WTC11 (cell line): Measurements from ENCODE around the gene RYR2. TPM values are rescaled to one million over a fixed set of nuclear protein-coding genes. Genes with fewer than 3 reads are reported as not detected.
A peak's percentile ranks its signal among the peaks of the same experiment; 100 is the strongest.

Experiments used
- ATAC-seq: fragments of 200-7000 bp; cut with Tn5 transposase; 2 replicates; pipeline ENCODE4 v1.10.0; 2021; ENCODE audit warnings: mild to moderate bottlenecking, moderate library complexity
- CTCF ChIA-PET: fragments of 300-600 bp; sonication (Branson Sonifier 250); formaldehyde crosslinking; loops from one replicate; lab custom pipeline; 2021; ENCODE audit warnings: antibody characterized with exemption; lab: Charles Lee
- POLR2A ChIA-PET: fragments of 350-600 bp; sonication (Branson Sonifier 250); formaldehyde crosslinking; loops from one replicate; lab custom pipeline; 2021; ENCODE audit warnings: antibody characterized with exemption; lab: Charles Lee
- DNase-seq: peaks from one replicate; pipeline ENCODE4 v3.0.0; 2021; ENCODE audit warnings: low spot score
- H3K27ac Mint-ChIP-seq: 2 replicates; pipeline ENCODE4 v1.8.0; 2021; ENCODE audit warnings: mixed read lengths
- H3K27me3 Mint-ChIP-seq: 2 replicates; pipeline ENCODE4 v1.8.0; 2021; ENCODE audit warnings: low read depth, mild to moderate bottlenecking, moderate library complexity, mixed read lengths
- H3K36me3 Mint-ChIP-seq: 2 replicates; pipeline ENCODE4 v1.8.0; 2021; ENCODE audit warnings: mixed read lengths
- H3K4me1 Mint-ChIP-seq: 2 replicates; pipeline ENCODE4 v1.8.0; 2022; ENCODE audit warnings: mixed read lengths
- H3K4me3 Mint-ChIP-seq: 2 replicates; pipeline ENCODE4 v1.8.0; 2021; ENCODE audit warnings: mild to moderate bottlenecking, moderate library complexity, mixed read lengths
- H3K9me3 Mint-ChIP-seq: 2 replicates; pipeline ENCODE4 v1.8.0; 2021; ENCODE audit warnings: mixed read lengths
- CREM ChIP-seq: sonication (generic); formaldehyde crosslinking; IDR thresholded peaks from 2 replicates; pipeline ENCODE4 v1.8.1; 2022; ENCODE audit warnings: mild to moderate bottlenecking, missing genetic modification reagents, moderate library complexity
- ELF4 ChIP-seq: sonication (generic); formaldehyde crosslinking; IDR thresholded peaks from 2 replicates; pipeline ENCODE4 v1.8.1; 2022; ENCODE audit warnings: low read depth, mild to moderate bottlenecking, moderate library complexity, missing genetic modification reagents
- ESRRA ChIP-seq: sonication (generic); formaldehyde crosslinking; IDR thresholded peaks from 2 replicates; pipeline ENCODE4 v1.8.1; 2022; ENCODE audit warnings: mild to moderate bottlenecking, missing genetic modification reagents, borderline replicate concordance
- FOXP1 ChIP-seq: sonication (generic); formaldehyde crosslinking; IDR thresholded peaks from 2 replicates; pipeline ENCODE4 v1.8.0; 2022; ENCODE audit warnings: missing genetic modification reagents, mild to moderate bottlenecking, moderate library complexity, borderline replicate concordance
- MYBL2 ChIP-seq: sonication (generic); formaldehyde crosslinking; IDR thresholded peaks from 2 replicates; pipeline ENCODE4 v1.8.1; 2023; ENCODE audit warnings: mild to moderate bottlenecking, moderate library complexity, missing genetic modification reagents
- NFATC4 ChIP-seq: fragments of 250-450 bp; sonication (Bioruptor Pico); IDR thresholded peaks from 2 replicates; pipeline ENCODE4 v1.9.0; 2021; ENCODE audit warnings: mild to moderate bottlenecking
- NR2C2 ChIP-seq: sonication (generic); formaldehyde crosslinking; IDR thresholded peaks from 2 replicates; pipeline ENCODE4 v1.8.0; 2022; ENCODE audit warnings: mild to moderate bottlenecking, missing genetic modification reagents
- PRRX2 ChIP-seq: fragments of 250-450 bp; sonication (Bioruptor Pico); IDR thresholded peaks from 2 replicates; pipeline ENCODE4 v1.8.0; 2021; ENCODE audit warnings: mild to moderate bottlenecking
- SMAD3 ChIP-seq: sonication (generic); formaldehyde crosslinking; IDR thresholded peaks from 2 replicates; pipeline ENCODE4 v1.8.0; 2022; ENCODE audit warnings: missing genetic modification reagents, mild to moderate bottlenecking, borderline replicate concordance
- ZNF121 ChIP-seq: sonication (generic); formaldehyde crosslinking; IDR thresholded peaks from 2 replicates; pipeline ENCODE4 v1.8.0; 2023; ENCODE audit warnings: missing genetic modification reagents
- ZNF138 ChIP-seq: sonication (generic); formaldehyde crosslinking; conservative IDR thresholded peaks from 2 replicates; pipeline ENCODE4 v1.8.1; 2022; ENCODE audit warnings: mild to moderate bottlenecking, moderate library complexity, missing genetic modification reagents
- ZNF232 ChIP-seq: sonication (generic); formaldehyde crosslinking; IDR thresholded peaks from 2 replicates; pipeline ENCODE4 v1.8.0; 2022; ENCODE audit warnings: mild to moderate bottlenecking, missing genetic modification reagents
- ZNF423 ChIP-seq: fragments of 250-450 bp; sonication (Bioruptor Pico); IDR thresholded peaks from 2 replicates; pipeline ENCODE4 v2.1.2; 2022; ENCODE audit warnings: mild to moderate bottlenecking, moderate library complexity
- total RNA-seq: library from RNA; stranded (reverse); gene quantifications from 3 replicates; pipeline ENCODE4 v1.2.3, GENCODE V29; 2021
- TF ChIP-seq, protein P1 (sequence below): sonication (generic); formaldehyde crosslinking; IDR thresholded peaks from 2 replicates; pipeline ENCODE4 v1.8.1; 2022; ENCODE audit warnings: missing genetic modification reagents, borderline replicate concordance
- TF ChIP-seq, protein P2 (sequence below): fragments of 250-450 bp; sonication (Bioruptor Pico); IDR thresholded peaks from 2 replicates; pipeline ENCODE4 v1.9.0; 2021; ENCODE audit warnings: moderate library complexity, mild to moderate bottlenecking, inconsistent platforms, borderline replicate concordance
- TF ChIP-seq, protein P3 (sequence below): sonication (generic); formaldehyde crosslinking; IDR thresholded peaks from 2 replicates; pipeline ENCODE4 v1.8.1; 2022; ENCODE audit warnings: low read depth, missing genetic modification reagents, borderline replicate concordance
- TF ChIP-seq, protein P4 (sequence below): fragments of 250-450 bp; sonication (Bioruptor Pico); IDR thresholded peaks from 2 replicates; pipeline ENCODE4 v1.9.0; 2021; ENCODE audit warnings: mild to moderate bottlenecking
- TF ChIP-seq, protein P5 (sequence below): sonication (generic); formaldehyde crosslinking; IDR thresholded peaks from 2 replicates; pipeline ENCODE4 v1.8.1; 2022; ENCODE audit warnings: low read depth, mild to moderate bottlenecking, moderate library complexity, missing genetic modification reagents, borderline replicate concordance
- TF ChIP-seq, protein P6 (sequence below): sonication (generic); formaldehyde crosslinking; IDR thresholded peaks from 2 replicates; pipeline ENCODE4 v1.8.1; 2023; ENCODE audit warnings: mild to moderate bottlenecking, moderate library complexity, missing genetic modification reagents
- TF ChIP-seq, protein P7 (sequence below): fragments of 250-450 bp; sonication (Bioruptor Pico); IDR thresholded peaks from 2 replicates; pipeline ENCODE4 v1.8.0; 2021; ENCODE audit warnings: mild to moderate bottlenecking

Gene RYR2
- total RNA-seq, 1 experiment from 2014 or later: 7.9 TPM

DNA sequence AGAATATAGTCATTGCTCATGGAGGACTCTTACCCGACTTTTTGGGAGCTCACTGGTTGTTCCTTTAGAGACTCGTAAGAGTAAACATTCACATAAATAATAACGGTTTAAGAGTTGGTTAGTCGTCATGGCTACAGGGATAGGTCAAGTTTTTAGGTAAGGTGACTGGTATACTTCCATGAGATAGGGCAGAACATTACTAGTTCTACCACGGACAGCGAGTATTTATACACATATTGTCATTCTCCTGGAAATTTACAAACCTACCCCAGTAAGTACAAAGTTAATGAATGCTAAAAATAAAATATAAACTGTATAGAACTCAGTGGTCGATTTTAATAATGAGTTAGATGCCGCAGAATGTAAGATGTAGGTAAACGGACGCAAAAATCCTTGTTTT, 1.2 kb upstream of the RYR2 start:
- POLR2A ChIA-PET: no interaction called here
- TF ChIP-seq, protein P1, sequence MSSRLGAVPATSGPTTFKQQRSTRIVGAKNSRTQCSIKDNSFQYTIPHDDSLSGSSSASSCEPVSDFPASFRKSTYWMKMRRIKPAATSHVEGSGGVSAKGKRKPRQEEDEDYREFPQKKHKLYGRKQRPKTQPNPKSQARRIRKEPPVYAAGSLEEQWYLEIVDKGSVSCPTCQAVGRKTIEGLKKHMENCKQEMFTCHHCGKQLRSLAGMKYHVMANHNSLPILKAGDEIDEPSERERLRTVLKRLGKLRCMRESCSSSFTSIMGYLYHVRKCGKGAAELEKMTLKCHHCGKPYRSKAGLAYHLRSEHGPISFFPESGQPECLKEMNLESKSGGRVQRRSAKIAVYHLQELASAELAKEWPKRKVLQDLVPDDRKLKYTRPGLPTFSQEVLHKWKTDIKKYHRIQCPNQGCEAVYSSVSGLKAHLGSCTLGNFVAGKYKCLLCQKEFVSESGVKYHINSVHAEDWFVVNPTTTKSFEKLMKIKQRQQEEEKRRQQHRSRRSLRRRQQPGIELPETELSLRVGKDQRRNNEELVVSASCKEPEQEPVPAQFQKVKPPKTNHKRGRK (CRISPR knock-in tag): no peak
- H3K4me1 Mint-ChIP-seq: peaks cover 19% of the 10 kb centered on the region
- no peak overlapping the region for H3K4me3 Mint-ChIP-seq
- no peaks in the 10 kb centered on the region for H3K9me3 Mint-ChIP-seq
- ATAC-seq (no peak), DNase-seq (no peak)
- peaks cover 36% of the 10 kb centered on the region for H3K27me3 Mint-ChIP-seq
- H3K36me3 Mint-ChIP-seq: no peaks in the 10 kb centered on the region
- CTCF ChIA-PET: no interaction called here
- no peak overlapping the region for H3K27ac Mint-ChIP-seq

DNA sequence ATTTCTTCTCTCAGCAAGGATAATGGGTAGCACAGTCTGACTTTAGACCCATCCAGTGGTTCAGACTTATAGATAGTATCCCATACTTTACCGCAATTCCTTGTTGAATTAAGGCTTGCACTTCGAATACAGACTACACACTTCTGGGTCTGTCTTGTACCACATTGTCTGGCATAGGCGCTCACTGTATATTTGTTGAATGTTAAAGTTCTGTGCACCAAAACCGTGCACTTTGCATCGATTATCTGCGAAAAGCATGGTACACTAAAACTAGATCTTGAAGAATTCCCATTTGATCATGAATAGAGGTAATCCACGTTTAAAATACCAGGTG, 556 bp upstream of the RYR2 start:
- H3K9me3 Mint-ChIP-seq: no peaks in the 10 kb centered on the region
- H3K27ac Mint-ChIP-seq: no peak overlapping the region
- H3K36me3 Mint-ChIP-seq: no peaks in the 10 kb centered on the region
- H3K4me3 Mint-ChIP-seq: peak overlapping the region; percentile 79
- ChIA-PET POLR2A (no interaction called here), CTCF (interaction anchor here (0.6 to 1.9 kb wide), 20 partner anchors 9 to 521 kb away, joined by 3 to 16 read pairs (median 5); partner anchors contain the start of gene HEATR1)
- H3K27me3 Mint-ChIP-seq: peaks cover 36% of the 10 kb centered on the region
- TF ChIP-seq, protein P2, sequence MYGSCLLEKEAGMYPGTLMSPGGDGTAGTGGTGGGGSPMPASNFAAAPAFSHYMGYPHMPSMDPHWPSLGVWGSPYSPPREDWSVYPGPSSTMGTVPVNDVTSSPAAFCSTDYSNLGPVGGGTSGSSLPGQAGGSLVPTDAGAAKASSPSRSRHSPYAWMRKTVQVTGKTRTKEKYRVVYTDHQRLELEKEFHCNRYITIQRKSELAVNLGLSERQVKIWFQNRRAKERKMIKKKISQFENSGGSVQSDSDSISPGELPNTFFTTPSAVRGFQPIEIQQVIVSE (CRISPR knock-in tag): no peak
- TF ChIP-seq MYBL2: no peak
- TF ChIP-seq ZNF138 (CRISPR knock-in tag): no peak
- no peak for TF ChIP-seq ELF4 (CRISPR knock-in tag)
- no peak for TF ChIP-seq ZNF232
- TF ChIP-seq, protein P3, sequence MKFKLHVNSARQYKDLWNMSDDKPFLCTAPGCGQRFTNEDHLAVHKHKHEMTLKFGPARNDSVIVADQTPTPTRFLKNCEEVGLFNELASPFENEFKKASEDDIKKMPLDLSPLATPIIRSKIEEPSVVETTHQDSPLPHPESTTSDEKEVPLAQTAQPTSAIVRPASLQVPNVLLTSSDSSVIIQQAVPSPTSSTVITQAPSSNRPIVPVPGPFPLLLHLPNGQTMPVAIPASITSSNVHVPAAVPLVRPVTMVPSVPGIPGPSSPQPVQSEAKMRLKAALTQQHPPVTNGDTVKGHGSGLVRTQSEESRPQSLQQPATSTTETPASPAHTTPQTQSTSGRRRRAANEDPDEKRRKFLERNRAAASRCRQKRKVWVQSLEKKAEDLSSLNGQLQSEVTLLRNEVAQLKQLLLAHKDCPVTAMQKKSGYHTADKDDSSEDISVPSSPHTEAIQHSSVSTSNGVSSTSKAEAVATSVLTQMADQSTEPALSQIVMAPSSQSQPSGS: no peak
- no peak for TF ChIP-seq FOXP1 (CRISPR knock-in tag)
- no peak for TF ChIP-seq ESRRA (CRISPR knock-in tag)
- TF ChIP-seq, protein P4, sequence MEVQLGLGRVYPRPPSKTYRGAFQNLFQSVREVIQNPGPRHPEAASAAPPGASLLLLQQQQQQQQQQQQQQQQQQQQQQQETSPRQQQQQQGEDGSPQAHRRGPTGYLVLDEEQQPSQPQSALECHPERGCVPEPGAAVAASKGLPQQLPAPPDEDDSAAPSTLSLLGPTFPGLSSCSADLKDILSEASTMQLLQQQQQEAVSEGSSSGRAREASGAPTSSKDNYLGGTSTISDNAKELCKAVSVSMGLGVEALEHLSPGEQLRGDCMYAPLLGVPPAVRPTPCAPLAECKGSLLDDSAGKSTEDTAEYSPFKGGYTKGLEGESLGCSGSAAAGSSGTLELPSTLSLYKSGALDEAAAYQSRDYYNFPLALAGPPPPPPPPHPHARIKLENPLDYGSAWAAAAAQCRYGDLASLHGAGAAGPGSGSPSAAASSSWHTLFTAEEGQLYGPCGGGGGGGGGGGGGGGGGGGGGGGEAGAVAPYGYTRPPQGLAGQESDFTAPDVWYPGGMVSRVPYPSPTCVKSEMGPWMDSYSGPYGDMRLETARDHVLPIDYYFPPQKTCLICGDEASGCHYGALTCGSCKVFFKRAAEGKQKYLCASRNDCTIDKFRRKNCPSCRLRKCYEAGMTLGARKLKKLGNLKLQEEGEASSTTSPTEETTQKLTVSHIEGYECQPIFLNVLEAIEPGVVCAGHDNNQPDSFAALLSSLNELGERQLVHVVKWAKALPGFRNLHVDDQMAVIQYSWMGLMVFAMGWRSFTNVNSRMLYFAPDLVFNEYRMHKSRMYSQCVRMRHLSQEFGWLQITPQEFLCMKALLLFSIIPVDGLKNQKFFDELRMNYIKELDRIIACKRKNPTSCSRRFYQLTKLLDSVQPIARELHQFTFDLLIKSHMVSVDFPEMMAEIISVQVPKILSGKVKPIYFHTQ: no peak
- TF ChIP-seq ZNF423 (CRISPR knock-in tag): no peak
- no peak for TF ChIP-seq ZNF121
- TF ChIP-seq, protein P5, sequence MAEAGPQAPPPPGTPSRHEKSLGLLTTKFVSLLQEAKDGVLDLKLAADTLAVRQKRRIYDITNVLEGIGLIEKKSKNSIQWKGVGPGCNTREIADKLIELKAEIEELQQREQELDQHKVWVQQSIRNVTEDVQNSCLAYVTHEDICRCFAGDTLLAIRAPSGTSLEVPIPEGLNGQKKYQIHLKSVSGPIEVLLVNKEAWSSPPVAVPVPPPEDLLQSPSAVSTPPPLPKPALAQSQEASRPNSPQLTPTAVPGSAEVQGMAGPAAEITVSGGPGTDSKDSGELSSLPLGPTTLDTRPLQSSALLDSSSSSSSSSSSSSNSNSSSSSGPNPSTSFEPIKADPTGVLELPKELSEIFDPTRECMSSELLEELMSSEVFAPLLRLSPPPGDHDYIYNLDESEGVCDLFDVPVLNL (CRISPR knock-in tag): no peak
- no peak for TF ChIP-seq SMAD3 (CRISPR knock-in tag)
- TF ChIP-seq, protein P6, sequence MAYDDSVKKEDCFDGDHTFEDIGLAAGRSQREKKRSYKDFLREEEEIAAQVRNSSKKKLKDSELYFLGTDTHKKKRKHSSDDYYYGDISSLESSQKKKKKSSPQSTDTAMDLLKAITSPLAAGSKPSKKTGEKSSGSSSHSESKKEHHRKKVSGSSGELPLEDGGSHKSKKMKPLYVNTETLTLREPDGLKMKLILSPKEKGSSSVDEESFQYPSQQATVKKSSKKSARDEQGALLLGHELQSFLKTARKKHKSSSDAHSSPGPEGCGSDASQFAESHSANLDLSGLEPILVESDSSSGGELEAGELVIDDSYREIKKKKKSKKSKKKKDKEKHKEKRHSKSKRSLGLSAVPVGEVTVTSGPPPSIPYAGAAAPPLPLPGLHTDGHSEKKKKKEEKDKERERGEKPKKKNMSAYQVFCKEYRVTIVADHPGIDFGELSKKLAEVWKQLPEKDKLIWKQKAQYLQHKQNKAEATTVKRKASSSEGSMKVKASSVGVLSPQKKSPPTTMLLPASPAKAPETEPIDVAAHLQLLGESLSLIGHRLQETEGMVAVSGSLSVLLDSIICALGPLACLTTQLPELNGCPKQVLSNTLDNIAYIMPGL (CRISPR knock-in tag): no peak
- TF ChIP-seq NR2C2 (CRISPR knock-in tag): no peak
- no peak for TF ChIP-seq NFATC4
- TF ChIP-seq PRRX2: no peak
- TF ChIP-seq, protein P7, sequence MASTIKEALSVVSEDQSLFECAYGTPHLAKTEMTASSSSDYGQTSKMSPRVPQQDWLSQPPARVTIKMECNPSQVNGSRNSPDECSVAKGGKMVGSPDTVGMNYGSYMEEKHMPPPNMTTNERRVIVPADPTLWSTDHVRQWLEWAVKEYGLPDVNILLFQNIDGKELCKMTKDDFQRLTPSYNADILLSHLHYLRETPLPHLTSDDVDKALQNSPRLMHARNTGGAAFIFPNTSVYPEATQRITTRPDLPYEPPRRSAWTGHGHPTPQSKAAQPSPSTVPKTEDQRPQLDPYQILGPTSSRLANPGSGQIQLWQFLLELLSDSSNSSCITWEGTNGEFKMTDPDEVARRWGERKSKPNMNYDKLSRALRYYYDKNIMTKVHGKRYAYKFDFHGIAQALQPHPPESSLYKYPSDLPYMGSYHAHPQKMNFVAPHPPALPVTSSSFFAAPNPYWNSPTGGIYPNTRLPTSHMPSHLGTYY (CRISPR knock-in tag): no peak
- no peak for TF ChIP-seq CREM
- DNase-seq: no peak
- peaks cover 19% of the 10 kb centered on the region for H3K4me1 Mint-ChIP-seq
- ATAC-seq: no peak
